Ovary (tissue), 3 donors: ENCODE results near the gene CFAP45.

ENCODE experiments used
- POLR2A ChIP-seq: fragments of 450-650 bp; IDR thresholded peaks from one replicate; pipeline ENCODE4 v1.6.1; 2017; ENCODE audit warnings: antibody characterized with exemption, mild to moderate bottlenecking, moderate library complexity
- TF ChIP-seq, protein P1 (sequence below), 3 donors: fragments of 450-650 bp in 2 of 3; fragments of 200-600 bp in 1 of 3; IDR thresholded peaks; one replicate each; pipeline versions ENCODE4 v1.5.1 to v1.8.0; 2016 to 2022; ENCODE audit warnings: antibody characterized with exemption in 3 of 3, mild to moderate bottlenecking in 1 of 3
- donor health status: DM: no; HTN: no; CAD: no.

DNA sequence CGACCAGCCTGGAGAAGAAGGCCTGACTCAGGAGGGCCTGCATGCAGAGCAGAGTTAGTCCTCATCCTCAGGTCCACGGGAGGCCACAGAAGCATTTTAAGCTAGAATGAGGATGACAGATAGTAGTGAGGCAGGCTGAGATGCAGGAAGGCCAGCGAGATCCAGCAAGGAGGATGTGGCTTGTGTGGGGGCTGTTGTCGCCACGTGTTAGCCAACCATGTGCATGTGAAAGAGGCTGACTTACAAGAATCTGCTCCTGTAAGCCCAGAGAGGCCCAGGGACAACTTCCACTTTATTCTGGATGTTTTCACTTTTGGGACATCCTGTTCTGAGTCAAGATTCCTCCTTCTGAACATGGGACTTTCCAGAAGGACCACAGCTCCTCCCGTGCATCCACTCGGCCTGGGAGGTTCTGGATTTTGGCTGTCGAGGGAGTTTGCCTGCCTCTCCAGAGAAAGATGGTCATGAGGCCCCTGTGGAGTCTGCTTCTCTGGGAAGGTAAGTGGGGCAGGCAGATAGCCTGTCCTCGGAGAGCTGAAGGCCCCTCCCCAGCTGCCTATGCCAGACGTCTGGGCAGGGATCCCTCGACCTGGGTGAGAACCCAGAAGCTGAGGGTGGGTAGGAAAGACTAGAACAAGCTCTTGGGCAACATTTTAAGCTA, 73.4 kb downstream of the CFAP45 start, which contains the start of gene SLAMF8:
- TF ChIP-seq, protein P1, sequence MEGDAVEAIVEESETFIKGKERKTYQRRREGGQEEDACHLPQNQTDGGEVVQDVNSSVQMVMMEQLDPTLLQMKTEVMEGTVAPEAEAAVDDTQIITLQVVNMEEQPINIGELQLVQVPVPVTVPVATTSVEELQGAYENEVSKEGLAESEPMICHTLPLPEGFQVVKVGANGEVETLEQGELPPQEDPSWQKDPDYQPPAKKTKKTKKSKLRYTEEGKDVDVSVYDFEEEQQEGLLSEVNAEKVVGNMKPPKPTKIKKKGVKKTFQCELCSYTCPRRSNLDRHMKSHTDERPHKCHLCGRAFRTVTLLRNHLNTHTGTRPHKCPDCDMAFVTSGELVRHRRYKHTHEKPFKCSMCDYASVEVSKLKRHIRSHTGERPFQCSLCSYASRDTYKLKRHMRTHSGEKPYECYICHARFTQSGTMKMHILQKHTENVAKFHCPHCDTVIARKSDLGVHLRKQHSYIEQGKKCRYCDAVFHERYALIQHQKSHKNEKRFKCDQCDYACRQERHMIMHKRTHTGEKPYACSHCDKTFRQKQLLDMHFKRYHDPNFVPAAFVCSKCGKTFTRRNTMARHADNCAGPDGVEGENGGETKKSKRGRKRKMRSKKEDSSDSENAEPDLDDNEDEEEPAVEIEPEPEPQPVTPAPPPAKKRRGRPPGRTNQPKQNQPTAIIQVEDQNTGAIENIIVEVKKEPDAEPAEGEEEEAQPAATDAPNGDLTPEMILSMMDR (IDR thresholded peaks at IDR 0.05): no peak
- no peak for TF ChIP-seq POLR2A
